T-helper 2 cell treated with Interferon-gamma antibody and Interleukin-4, amounts not matched to agents 5 μg/mL and 100 μg/mL, for 36 hours (primary cell): ENCODE results near the gene C1orf146.
"Not testable (repeated sequence)": the region's sequence is repeated elsewhere in the genome, so short reads cannot be mapped to it uniquely, and the experiment has no call there.

Experiments used
- DNase-seq: peaks from one replicate; pipeline ENCODE4 v3.0.0; 2021; ENCODE audit warnings: low spot score
- H3K27ac Mint-ChIP-seq: one replicate; pipeline ENCODE4 v1.8.0; 2021; ENCODE audit warnings: mild to moderate bottlenecking, mixed read lengths
- H3K27me3 Mint-ChIP-seq: one replicate; pipeline ENCODE4 v1.8.0; 2021; ENCODE audit warnings: low read depth, mixed read lengths
- H3K36me3 Mint-ChIP-seq: one replicate; pipeline ENCODE4 v1.8.0; 2021; ENCODE audit warnings: low read depth, mixed read lengths
- H3K4me1 Mint-ChIP-seq: one replicate; pipeline ENCODE4 v1.8.0; 2021; ENCODE audit warnings: low read depth, mixed read lengths
- H3K4me3 Mint-ChIP-seq: one replicate; pipeline ENCODE4 v1.8.0; 2022; ENCODE audit warnings: mild to moderate bottlenecking, moderate library complexity, mixed read lengths
- H3K9me3 Mint-ChIP-seq: one replicate; pipeline ENCODE4 v1.8.0; 2021; ENCODE audit warnings: mixed read lengths

Gene C1orf146

DNA sequence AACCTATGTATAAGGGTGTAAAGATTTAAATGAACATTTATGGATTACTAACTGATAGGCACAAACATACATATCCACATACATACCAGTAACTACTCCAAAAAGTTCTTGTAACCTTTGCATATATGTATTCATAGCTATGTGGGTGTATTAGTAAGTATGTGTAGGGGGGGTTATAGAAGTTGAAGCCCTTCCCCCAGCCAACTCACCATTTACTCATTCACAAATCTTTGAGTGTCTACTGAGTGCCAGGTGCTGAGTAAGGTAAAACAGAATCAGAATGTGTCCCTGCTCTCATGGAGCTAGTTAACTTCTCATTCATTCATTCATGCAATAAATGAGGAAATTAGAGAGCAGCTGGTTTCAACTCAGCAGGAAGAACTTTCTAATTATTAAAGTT, 1.3 kb downstream of the C1orf146 start:
- Mint-ChIP-seq H3K27me3 (no peaks in the 10 kb centered on the region), H3K36me3 (no peaks in the 10 kb centered on the region), H3K27ac (no peak overlapping the region), H3K9me3 (no peaks in the 10 kb centered on the region), H3K4me1 (no peaks in the 10 kb centered on the region), H3K4me3 (no peak overlapping the region)
- DNase-seq: no peak

DNA sequence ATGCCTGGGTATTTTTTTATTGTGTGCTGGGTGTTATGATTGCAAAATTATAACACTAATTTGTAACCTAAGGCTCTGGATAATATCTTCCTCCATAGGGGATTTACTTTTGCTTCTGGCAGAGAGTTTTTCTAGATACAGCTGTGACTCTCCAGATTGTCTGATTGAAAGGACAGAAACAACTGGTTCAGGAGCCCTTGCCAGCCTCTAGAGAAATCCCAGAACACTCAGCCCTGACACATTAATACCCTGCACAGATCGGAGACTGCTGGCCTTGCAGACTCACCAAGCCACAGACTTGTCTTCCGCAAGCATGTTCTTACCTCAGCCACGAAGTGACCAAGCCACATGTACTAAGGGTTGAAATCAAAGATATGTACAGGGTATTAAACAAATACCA, 10.7 kb downstream of the C1orf146 start:
- Mint-ChIP-seq H3K9me3 (no peaks in the 10 kb centered on the region), H3K36me3 (no peaks in the 10 kb centered on the region), H3K4me1 (no peaks in the 10 kb centered on the region), H3K4me3 (no peak overlapping the region), H3K27ac (no peak overlapping the region), H3K27me3 (peaks cover 11% of the 10 kb centered on the region)
- DNase-seq: no peak

DNA sequence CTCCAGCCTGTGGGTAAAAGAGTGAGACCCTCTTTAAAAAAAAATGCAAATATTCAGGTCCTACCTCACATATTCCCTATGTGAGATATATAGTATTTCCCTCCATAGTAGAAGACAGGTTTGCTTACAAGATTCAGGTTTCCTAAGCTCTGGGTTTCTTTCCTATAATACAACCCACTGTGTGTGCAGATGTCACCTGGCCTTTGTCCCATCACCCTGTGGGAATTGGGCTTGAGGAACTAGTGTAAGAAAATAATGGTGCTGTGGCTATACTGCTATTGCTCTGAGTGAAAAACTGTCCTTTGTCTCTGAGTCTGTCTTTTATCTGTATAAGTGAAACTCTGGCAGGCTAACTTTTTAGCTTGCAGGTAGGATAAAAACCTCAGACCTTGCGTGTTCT, 13.0 kb downstream of the C1orf146 start:
- peaks cover 11% of the 10 kb centered on the region for H3K27me3 Mint-ChIP-seq
- DNase-seq: no peak
- no peaks in the 10 kb centered on the region for H3K9me3 Mint-ChIP-seq
- no peak overlapping the region for H3K4me3 Mint-ChIP-seq
- H3K36me3 Mint-ChIP-seq: no peaks in the 10 kb centered on the region
- no peaks in the 10 kb centered on the region for H3K4me1 Mint-ChIP-seq
- no peak overlapping the region for H3K27ac Mint-ChIP-seq

DNA sequence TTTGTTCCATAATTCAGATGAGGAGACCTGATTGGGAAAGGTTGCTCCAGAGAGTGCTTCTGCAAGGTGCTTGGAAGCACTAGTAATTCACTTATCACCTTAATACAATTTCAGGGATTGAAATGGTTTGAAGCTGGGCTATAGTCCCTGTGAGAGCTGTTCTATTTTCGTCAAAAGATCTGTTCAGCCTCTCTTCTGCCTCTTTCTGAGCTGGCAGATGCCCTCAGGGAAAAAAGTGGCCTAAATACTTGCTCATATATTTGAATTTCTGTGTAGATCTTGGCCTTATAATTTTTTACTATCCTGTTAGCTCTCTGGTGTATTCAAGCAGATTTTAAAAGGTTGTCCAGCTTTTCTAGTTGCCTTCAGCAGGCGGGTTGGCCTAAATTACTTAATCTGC, 22.3 kb downstream of the C1orf146 start:
- Mint-ChIP-seq H3K36me3 (peaks cover 3% of the 10 kb centered on the region), H3K9me3 (no peaks in the 10 kb centered on the region), H3K27me3 (peaks cover 4% of the 10 kb centered on the region), H3K4me1 (no peaks in the 10 kb centered on the region), H3K27ac (no peak overlapping the region), H3K4me3 (no peak overlapping the region)
- no peak for DNase-seq

DNA sequence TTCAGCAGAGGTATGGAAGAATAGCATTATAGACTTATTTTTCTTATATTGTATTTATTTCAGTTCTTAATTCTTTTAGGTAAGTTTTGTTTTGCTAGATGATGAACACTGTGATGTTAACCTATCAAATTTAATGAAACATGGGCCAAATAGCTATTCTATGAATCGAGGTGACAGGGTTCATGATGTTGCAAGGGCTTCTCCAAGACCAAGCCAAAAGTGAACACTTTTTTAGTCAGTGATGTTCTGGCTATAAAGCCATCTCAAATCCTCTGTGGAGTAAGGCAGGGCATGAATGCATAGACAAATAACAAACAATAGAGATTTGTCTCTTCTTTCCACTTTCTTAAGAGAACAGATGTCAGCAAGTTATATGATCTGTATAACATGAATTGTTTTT, 26.7 kb downstream of the C1orf146 start:
- H3K27me3 Mint-ChIP-seq: no peaks in the 10 kb centered on the region
- no peak overlapping the region for H3K27ac Mint-ChIP-seq
- H3K4me3 Mint-ChIP-seq: no peak overlapping the region
- H3K4me1 Mint-ChIP-seq: no peaks in the 10 kb centered on the region
- H3K9me3 Mint-ChIP-seq: no peaks in the 10 kb centered on the region
- H3K36me3 Mint-ChIP-seq: peaks cover 20% of the 10 kb centered on the region
- DNase-seq: no peak

DNA sequence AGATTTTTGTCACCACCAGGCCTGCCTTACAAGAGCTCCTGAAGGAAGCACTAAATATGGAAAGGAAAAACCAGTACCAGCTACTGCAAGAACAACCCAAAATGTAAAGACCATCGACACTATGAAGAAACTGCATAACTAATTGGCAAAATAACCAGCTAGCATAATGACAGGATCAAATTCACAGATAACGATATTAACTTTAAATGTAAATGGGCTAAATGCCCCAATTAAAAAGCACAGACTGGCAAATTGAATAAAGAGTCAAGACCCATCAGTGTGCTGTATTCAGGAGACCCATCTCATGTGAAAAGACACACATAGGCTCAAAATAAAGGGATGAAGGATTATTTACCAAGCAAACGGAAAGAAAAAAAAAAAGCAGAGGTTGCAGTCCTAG, 37.0 kb downstream of the C1orf146 start:
- H3K36me3 Mint-ChIP-seq: peaks cover 75% of the 10 kb centered on the region
- peaks cover 28% of the 10 kb centered on the region for H3K9me3 Mint-ChIP-seq
- not testable (repeated sequence) for H3K4me3 Mint-ChIP-seq, H3K4me1 Mint-ChIP-seq, H3K27me3 Mint-ChIP-seq, DNase-seq, H3K27ac Mint-ChIP-seq

DNA sequence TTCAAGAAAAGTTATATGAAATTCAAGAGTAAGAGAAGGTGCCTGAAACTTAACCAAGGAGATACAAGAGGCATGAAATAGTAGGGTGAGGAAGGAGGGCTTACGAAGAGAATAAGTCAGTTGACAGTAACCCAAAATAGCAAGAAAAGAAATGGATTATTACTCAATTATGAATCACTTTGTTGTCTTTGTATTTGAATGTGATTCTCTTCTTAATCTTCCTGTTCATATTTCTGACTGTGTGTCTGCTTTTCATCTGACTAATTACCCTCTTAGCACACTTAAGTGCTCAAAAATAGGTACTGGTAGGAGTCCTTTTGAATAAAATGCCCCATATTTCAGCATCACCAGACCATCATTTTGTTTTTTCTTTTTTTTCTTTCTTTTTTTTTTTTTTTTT, 41.6 kb downstream of the C1orf146 start:
- H3K9me3 Mint-ChIP-seq: peaks cover 21% of the 10 kb centered on the region
- H3K4me3 Mint-ChIP-seq: no peak overlapping the region
- H3K4me1 Mint-ChIP-seq: no peaks in the 10 kb centered on the region
- H3K27ac Mint-ChIP-seq: no peak overlapping the region
- peaks cover 84% of the 10 kb centered on the region for H3K36me3 Mint-ChIP-seq
- H3K27me3 Mint-ChIP-seq: no peaks in the 10 kb centered on the region
- no peak for DNase-seq

DNA sequence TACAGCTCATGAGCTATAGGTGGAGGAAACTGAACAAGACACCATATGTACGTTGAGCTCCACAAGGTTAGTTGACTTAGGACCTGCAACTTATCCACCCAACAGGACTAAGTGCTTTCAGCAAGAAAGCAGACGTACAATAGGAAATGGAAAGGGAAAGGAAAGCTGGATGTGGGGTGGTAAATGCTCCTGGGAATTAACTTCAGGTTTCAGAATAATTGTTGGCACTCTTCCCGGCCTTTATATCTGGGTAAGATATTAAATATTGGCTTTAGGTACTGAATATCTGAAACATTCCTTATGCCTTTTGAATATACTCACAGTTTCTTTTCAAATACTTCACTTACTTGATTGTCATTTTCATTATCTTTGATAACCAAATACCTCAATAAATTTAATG, 44.8 kb downstream of the C1orf146 start:
- Mint-ChIP-seq H3K36me3 (peaks cover 68% of the 10 kb centered on the region), H3K4me1 (no peaks in the 10 kb centered on the region), H3K9me3 (no peaks in the 10 kb centered on the region), H3K4me3 (no peak overlapping the region), H3K27me3 (no peaks in the 10 kb centered on the region), H3K27ac (no peak overlapping the region)
- DNase-seq: no peak

DNA sequence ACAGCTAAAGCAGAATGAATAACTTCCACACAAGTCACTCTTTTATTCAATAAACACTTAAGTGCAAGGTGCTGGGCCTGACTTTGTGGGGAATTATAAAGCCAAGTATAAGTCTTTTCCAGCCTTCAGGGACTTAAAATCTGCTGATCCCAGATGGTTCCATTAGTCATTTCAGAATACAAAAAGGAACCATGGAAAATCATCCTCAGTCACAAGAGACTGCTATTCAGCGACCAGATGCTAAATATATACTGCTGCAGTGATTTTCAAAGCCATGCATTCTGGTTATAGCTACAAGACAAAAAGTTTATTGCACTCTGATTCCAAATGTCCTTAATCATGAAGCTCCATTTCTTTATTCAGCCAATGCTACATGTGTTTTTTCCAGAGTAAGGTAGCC, 55.3 kb downstream of the C1orf146 start:
- peaks cover 49% of the 10 kb centered on the region for H3K36me3 Mint-ChIP-seq
- no peak for DNase-seq
- H3K4me1 Mint-ChIP-seq: no peaks in the 10 kb centered on the region
- H3K4me3 Mint-ChIP-seq: no peak overlapping the region
- no peaks in the 10 kb centered on the region for H3K27me3 Mint-ChIP-seq
- no peaks in the 10 kb centered on the region for H3K9me3 Mint-ChIP-seq
- H3K27ac Mint-ChIP-seq: no peak overlapping the region

DNA sequence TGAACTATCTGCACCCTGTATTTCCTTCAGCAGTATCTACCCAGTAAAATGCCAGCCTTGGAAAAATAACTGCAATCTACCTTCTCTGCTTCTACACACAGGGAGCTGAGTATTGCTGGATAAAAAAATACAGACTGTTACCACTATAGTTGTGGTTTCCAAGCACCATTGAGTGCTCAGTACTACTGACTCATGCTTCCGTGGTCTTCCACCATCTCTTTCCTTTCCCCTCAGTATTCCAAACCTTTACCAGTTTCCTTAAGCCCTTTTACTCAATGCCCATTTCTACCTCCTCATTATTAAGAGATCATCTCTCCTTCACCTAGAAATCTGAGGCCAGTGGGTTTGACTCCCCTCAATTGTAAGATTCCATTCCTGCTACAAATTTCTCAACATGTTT, 57.2 kb downstream of the C1orf146 start:
- H3K27me3 Mint-ChIP-seq: no peaks in the 10 kb centered on the region
- H3K9me3 Mint-ChIP-seq: no peaks in the 10 kb centered on the region
- no peak overlapping the region for H3K27ac Mint-ChIP-seq
- H3K4me1 Mint-ChIP-seq: no peaks in the 10 kb centered on the region
- no peak for DNase-seq
- no peak overlapping the region for H3K4me3 Mint-ChIP-seq
- peaks cover 55% of the 10 kb centered on the region for H3K36me3 Mint-ChIP-seq

DNA sequence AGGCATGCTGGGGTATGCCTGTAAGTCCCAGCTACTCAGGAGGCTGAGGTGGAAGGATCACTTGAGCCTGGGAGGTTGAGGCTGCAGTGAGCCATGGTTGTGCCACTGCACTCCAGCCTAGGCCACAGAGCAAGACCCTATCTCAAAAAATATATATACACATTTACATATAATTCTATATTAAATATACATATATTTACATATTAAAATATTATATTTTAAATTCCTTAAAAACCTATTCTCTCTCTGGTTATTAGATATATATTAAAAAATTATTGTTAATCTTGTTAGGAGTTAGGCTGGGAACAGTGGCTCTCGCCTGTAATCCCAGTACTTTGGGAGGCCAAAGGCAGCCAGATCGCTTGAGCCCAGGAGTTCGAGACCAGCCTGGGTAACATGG, 58.4 kb downstream of the C1orf146 start:
- H3K9me3 Mint-ChIP-seq: no peaks in the 10 kb centered on the region
- no peak overlapping the region for H3K4me3 Mint-ChIP-seq
- DNase-seq: no peak
- H3K4me1 Mint-ChIP-seq: peaks cover 5% of the 10 kb centered on the region
- no peak overlapping the region for H3K27ac Mint-ChIP-seq
- no peaks in the 10 kb centered on the region for H3K27me3 Mint-ChIP-seq
- H3K36me3 Mint-ChIP-seq: peaks cover 62% of the 10 kb centered on the region

DNA sequence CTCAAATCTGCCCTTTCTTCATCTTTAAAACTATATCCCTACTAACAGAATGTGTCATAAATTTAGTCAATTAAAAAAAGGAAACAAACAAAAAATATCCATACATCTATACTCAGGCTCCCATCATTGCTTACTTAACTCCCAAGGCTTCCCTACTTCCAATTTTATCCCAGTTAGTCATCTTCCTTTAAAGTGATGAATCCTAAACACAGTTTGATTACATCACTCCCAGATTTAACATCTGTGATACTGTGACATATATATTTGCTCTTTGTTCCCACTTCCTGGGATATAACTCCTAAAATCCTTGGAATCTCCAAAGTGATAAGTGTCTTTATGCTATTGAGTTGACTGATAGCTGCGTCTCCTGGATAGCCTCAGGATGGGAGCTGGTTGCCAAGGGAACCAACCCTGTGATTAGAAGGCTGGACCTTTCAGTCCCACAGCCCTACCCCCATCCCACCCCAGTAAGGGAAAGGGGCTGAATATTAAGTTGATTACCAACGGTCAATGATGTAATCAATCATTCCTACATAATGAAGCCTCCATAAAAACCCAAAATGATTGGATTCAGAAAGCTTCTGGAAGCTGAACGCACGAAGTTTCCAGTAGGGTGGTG, 59.5 kb downstream of the C1orf146 start:
- DNase-seq: no peak
- peaks cover 7% of the 10 kb centered on the region for H3K4me1 Mint-ChIP-seq
- H3K9me3 Mint-ChIP-seq: no peaks in the 10 kb centered on the region
- no peak overlapping the region for H3K4me3 Mint-ChIP-seq
- no peaks in the 10 kb centered on the region for H3K27me3 Mint-ChIP-seq
- no peak overlapping the region for H3K27ac Mint-ChIP-seq
- H3K36me3 Mint-ChIP-seq: peaks cover 65% of the 10 kb centered on the region

DNA sequence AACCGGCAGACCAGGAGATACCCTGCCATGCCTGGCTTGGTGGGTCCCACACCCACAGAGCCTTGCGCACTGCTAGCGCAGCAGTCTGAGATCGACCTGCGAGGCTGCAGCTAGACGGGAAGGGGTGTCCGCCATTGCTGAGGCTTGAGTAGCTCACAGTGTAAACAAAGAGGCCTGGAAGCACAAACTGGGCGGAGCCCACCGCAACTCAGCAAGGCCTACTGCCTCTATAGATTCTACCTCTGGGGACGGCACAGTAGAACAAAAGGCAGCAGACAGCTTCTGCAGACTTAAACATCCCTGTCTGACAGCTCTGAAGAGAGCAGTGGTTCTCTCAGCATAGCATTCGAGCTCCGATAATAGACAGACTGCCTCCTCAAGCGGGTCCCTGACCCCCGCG, 62.1 kb downstream of the C1orf146 start:
- not testable (repeated sequence) for H3K27ac Mint-ChIP-seq, H3K4me3 Mint-ChIP-seq, DNase-seq, H3K9me3 Mint-ChIP-seq, H3K27me3 Mint-ChIP-seq
- H3K4me1 Mint-ChIP-seq: peaks cover 16% of the 10 kb centered on the region
- H3K36me3 Mint-ChIP-seq: peaks cover 76% of the 10 kb centered on the region

DNA sequence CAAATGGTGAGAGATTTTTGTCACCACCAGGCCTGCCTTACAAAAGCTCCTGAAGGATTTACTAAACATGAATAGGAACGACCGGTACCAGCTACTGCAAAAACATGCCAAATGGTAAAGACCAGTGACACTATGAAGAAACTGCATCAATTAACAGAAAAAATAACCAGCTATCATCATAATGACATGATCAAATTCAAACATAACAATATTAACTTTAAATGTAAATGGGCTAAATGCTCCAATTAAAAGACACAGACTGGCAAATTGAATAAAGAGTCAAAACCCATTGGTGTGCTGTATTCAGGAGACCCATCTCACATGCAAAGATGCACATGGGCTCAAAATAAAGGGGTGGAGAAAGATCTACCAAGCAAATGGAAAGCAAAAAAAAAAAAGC, 63.7 kb downstream of the C1orf146 start:
- H3K27me3 Mint-ChIP-seq, H3K27ac Mint-ChIP-seq, DNase-seq, H3K9me3 Mint-ChIP-seq, H3K4me3 Mint-ChIP-seq: not testable (repeated sequence)
- peaks cover 16% of the 10 kb centered on the region for H3K4me1 Mint-ChIP-seq
- H3K36me3 Mint-ChIP-seq: peaks cover 80% of the 10 kb centered on the region

DNA sequence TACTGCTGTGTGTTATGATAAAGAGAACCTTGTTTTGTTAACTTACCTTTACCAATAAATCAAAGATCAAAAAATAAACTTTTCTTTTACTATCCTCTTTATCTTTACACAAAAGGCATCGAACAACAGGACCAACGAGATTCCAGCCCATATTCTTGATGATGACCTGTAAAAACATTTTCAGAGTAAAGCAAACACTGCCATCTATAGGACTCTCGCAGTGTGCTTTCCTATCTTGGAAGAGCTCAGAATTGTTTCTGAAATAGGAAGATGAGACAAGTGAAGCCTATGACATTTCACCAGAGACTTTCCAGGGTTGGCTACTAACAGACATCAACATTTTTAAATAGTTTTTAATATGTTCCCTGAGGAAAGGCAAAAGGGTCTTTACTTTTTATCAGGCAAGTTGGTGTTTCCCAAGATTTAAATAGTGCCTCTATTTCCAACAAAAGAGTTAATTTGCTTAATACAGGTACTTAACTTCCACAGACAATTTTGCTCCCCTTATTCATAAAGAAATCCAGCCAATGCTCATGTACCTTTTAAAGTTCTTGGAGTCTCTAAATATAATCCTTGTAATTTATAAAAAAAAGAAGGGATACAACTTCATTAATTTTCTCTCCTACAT, 73.8 kb downstream of the C1orf146 start:
- Mint-ChIP-seq H3K27ac (no peak overlapping the region), H3K36me3 (peaks cover 47% of the 10 kb centered on the region), H3K9me3 (no peaks in the 10 kb centered on the region), H3K4me1 (peaks cover 22% of the 10 kb centered on the region), H3K4me3 (no peak overlapping the region), H3K27me3 (no peaks in the 10 kb centered on the region)
- no peak for DNase-seq
